ENCODE data around the gene MAP3K5. TPM values are rescaled to one million over a fixed set of nuclear protein-coding genes. Genes with fewer than 3 reads are reported as not detected.
A peak's percentile ranks its signal among the peaks of the same experiment; 100 is the strongest.
"Not testable (repeated sequence)": the region's sequence is repeated elsewhere in the genome, so short reads cannot be mapped to it uniquely, and the experiment has no call there.

Gene MAP3K5
- polyA plus RNA-seq, 4 donors = 2.9 to 8.2 (median 7.1) TPM

- DNase-seq (ENCODE audit: low read depth in 4 of 4, low spot score in 3 of 4) = no peak
Measured at GRCh38 chr6:136774228-136775041, 17.8 kb downstream of the MAP3K5 start.

- no peak for DNase-seq (ENCODE audit: low read depth in 4 of 4, low spot score in 3 of 4)
Measured at GRCh38 chr6:136773473-136773796, 18.8 kb downstream of the MAP3K5 start.

- peak in 2 of 4 donors; percentile 32 to 51 for DNase-seq (ENCODE audit: low read depth in 4 of 4, low spot score in 3 of 4)
Measured at GRCh38 chr6:136772685-136773472, 19.4 kb downstream of the MAP3K5 start.

- no peak for DNase-seq (ENCODE audit: low read depth in 4 of 4, low spot score in 3 of 4)
Measured at GRCh38 chr6:136771306-136771705, 21.0 kb downstream of the MAP3K5 start.

- DNase-seq (ENCODE audit: low read depth in 4 of 4, low spot score in 3 of 4) = no peak
Measured at GRCh38 chr6:136769759-136770158, 22.5 kb downstream of the MAP3K5 start.

- DNase-seq (ENCODE audit: low read depth in 4 of 4, low spot score in 3 of 4) = no peak
Measured at GRCh38 chr6:136769124-136769523, 23.2 kb downstream of the MAP3K5 start.

- DNase-seq (ENCODE audit: low read depth in 4 of 4, low spot score in 3 of 4) = no peak
Measured at GRCh38 chr6:136767570-136768309, 24.5 kb downstream of the MAP3K5 start.

GRCh38 chr6:136767103-136767502, 25.2 kb downstream of the MAP3K5 start:
- no peak for DNase-seq (ENCODE audit: low read depth in 4 of 4, low spot score in 3 of 4)

GRCh38 chr6:136766274-136766673, 26.0 kb downstream of the MAP3K5 start:
- no peak for DNase-seq (ENCODE audit: low read depth in 4 of 4, low spot score in 3 of 4)

GRCh38 chr6:136764517-136764993, 27.7 kb downstream of the MAP3K5 start:
- no peak for DNase-seq (ENCODE audit: low read depth in 4 of 4, low spot score in 3 of 4)

GRCh38 chr6:136763716-136764516, 28.4 kb downstream of the MAP3K5 start:
- no peak for DNase-seq (ENCODE audit: low read depth in 4 of 4, low spot score in 3 of 4)

GRCh38 chr6:136763255-136763654, 29.0 kb downstream of the MAP3K5 start:
- DNase-seq (ENCODE audit: low read depth in 4 of 4, low spot score in 3 of 4) = no peak

- no peak for DNase-seq (ENCODE audit: low read depth in 4 of 4, low spot score in 3 of 4)
Measured at GRCh38 chr6:136762022-136762975, 30.0 kb downstream of the MAP3K5 start.

- DNase-seq (ENCODE audit: low read depth in 4 of 4, low spot score in 3 of 4) = no peak
Measured at GRCh38 chr6:136761227-136761922, 30.9 kb downstream of the MAP3K5 start.

GRCh38 chr6:136760781-136761180, 31.5 kb downstream of the MAP3K5 start:
- DNase-seq (ENCODE audit: low read depth in 4 of 4, low spot score in 3 of 4) = not testable (repeated sequence)

GRCh38 chr6:136757150-136757549, 35.1 kb downstream of the MAP3K5 start:
- no peak for DNase-seq (ENCODE audit: low read depth in 4 of 4, low spot score in 3 of 4)

- DNase-seq (ENCODE audit: low read depth in 4 of 4, low spot score in 3 of 4) = no peak
Measured at GRCh38 chr6:136754820-136755219, 37.5 kb downstream of the MAP3K5 start.

GRCh38 chr6:136753624-136754023, 38.7 kb downstream of the MAP3K5 start:
- no peak for DNase-seq (ENCODE audit: low read depth in 4 of 4, low spot score in 3 of 4)

GRCh38 chr6:136752554-136752953, 39.7 kb downstream of the MAP3K5 start:
- DNase-seq (ENCODE audit: low read depth in 4 of 4, low spot score in 3 of 4) = no peak
